GM18519 (cell line): ENCODE measurements around the gene PPP1R13L.
"Not testable (repeated sequence)": the region's sequence is repeated elsewhere in the genome, so short reads cannot be mapped to it uniquely, and the experiment has no call there.

ENCODE experiments used
- ATAC-seq: cut with Tn5 transposase; IDR thresholded peaks from one replicate; pipeline ENCODE4 v1.9.1; 2021; ENCODE audit warnings: mild to moderate bottlenecking, moderate library complexity; ENCODE audit not compliant: unreplicated experiment, low FRiP score

PPP1R13L gene

GRCh38 chr19:45408121-45408520 lies 3.3 kb upstream of the PPP1R13L start:
- no peak for ATAC-seq

- not testable (repeated sequence) for ATAC-seq
These were observed 2.7 kb upstream of the PPP1R13L start for GRCh38 chr19:45407585-45407984.

DNA sequence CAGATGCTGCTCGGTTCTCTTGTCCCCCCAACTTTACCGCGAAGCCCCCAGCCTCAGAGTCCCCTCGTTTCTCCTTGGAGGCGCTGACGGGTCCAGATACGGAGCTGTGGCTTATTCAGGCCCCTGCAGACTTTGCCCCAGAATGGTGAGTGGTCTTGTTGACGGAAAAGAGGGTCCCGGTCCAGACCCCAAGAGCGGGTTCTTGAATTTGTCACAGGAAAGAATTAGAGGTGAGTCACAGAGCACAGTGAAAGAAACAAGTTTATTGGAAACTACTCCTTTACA lies 2.2 kb upstream of the PPP1R13L start:
- ATAC-seq: no peak

GRCh38 chr19:45406226-45407090 lies 1.6 kb upstream of the PPP1R13L start, which contains the start of gene POLR1G:
TSS of gene POLR1G (plus strand) at chr19:45406644. CDS start at chr19:45406697, 53 bp downstream.
- ATAC-seq: peak; percentile 40

GRCh38 chr19:45405435-45406225 lies 761 bp upstream of the PPP1R13L start:
- ATAC-seq: peak; percentile 27

- no peak for ATAC-seq
These were observed 900 bp downstream of the PPP1R13L start for GRCh38 chr19:45403781-45404556.

- no peak for ATAC-seq
These were observed 1.6 kb downstream of the PPP1R13L start for GRCh38 chr19:45403272-45403671.

- no peak for ATAC-seq
These were observed 2.4 kb downstream of the PPP1R13L start for GRCh38 chr19:45402298-45403061.

- ATAC-seq: no peak
These were observed 3.1 kb downstream of the PPP1R13L start for GRCh38 chr19:45401815-45402214.

DNA sequence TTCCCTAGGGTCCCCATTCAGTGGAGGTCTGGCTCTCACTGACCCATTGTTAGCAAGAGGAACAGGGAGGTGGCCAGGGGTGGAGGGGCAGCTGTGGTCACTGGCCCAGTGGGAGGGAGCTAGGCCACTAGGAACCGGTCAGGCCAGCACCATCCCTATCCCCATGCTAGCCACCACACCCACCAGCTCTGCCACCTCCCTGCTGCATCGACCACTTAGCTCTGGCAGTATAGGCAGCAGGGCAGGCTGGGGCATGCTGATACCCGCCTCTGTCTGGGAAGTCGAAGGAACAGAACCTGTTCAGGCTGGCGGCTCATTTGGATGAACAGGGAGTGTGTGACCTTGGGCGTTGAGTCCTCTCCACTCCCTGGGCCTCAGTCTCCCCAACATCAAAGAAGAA lies 4.7 kb downstream of the PPP1R13L start:
- no peak for ATAC-seq

GRCh38 chr19:45395821-45396617 lies 8.8 kb downstream of the PPP1R13L start:
- ATAC-seq: no peak

DNA sequence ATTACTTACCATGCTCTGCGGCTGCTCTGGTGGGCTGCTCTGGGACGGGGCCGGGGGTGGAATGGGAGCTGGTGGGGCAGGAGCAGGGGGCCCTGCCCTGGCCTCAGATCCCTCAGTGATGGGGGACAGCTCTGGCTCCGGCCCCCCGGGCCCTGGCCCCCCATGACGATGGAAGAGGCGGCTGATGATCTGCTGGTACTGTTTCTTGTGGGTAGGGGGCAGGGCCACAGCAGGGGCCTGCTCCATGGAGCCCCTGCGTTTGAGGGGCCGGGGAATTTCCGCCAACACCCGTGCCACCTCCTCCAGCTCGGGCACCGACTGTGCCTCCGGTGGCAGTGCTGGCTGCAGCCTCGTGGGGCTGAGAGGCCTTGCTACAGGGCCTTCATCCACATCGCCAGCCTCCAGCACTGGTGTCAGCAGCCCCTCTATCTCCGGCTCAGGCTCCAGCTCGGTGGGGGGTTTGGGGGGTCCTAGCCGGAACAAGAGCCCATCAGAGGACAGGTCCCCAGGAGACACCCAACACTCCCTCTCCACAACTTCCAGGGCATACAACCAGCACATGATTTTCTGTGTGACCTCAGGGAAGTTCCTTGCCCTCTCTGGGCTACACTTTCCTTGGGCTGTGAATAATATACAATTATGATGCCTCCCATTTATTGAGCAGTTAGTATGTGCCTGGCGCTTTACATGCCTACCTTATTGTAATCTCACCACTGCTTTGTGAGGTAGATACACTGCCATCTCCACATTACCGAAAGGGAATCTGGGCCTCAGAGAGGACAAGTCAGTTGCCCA lies 12.8 kb downstream of the PPP1R13L start:
- no peak for ATAC-seq

DNA sequence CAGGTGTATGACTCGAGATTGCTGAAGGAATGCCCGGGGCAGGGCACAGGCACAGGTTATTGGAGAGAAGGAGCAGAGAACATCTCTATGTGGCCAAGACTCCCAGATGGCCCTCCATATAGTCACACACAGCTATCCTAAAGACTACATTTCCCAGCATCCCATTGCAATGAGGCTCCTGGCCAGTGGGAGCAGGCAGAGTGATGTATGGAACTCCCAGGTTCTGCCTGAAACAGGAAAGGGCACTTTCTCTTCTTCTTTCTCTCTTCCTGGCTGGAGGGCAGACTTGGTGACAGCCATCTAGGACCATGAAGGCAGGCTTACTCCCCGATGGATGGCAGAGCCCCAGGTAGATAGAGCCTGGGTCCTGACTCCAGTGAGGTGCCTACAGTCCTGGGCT lies 13.5 kb downstream of the PPP1R13L start:
- ATAC-seq: no peak

- no peak for ATAC-seq
These were observed 19.3 kb downstream of the PPP1R13L start for GRCh38 chr19:45385392-45386221.

DNA sequence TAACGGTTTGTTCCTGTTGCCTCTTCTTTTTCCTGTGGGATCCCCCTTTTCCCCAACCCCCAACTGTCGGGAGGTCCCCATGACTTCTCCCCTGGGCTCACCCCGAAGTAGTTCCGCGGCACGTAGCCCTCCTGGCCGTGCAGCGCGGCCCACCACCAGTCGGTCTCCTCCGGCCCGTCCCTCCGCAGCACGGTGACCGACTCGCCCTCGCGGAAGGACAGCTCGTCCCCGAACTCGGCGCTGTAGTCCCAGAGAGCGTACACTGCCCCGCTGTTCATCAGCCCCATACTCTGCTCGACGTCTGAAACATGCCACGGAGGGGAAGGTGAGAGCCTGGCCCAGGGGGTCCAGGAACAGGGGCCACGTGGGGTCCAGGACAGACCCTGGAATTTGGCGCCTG lies 22.4 kb downstream of the PPP1R13L start:
- ATAC-seq: no peak

- no peak for ATAC-seq
These were observed 24.8 kb downstream of the PPP1R13L start for GRCh38 chr19:45380107-45380506.

DNA sequence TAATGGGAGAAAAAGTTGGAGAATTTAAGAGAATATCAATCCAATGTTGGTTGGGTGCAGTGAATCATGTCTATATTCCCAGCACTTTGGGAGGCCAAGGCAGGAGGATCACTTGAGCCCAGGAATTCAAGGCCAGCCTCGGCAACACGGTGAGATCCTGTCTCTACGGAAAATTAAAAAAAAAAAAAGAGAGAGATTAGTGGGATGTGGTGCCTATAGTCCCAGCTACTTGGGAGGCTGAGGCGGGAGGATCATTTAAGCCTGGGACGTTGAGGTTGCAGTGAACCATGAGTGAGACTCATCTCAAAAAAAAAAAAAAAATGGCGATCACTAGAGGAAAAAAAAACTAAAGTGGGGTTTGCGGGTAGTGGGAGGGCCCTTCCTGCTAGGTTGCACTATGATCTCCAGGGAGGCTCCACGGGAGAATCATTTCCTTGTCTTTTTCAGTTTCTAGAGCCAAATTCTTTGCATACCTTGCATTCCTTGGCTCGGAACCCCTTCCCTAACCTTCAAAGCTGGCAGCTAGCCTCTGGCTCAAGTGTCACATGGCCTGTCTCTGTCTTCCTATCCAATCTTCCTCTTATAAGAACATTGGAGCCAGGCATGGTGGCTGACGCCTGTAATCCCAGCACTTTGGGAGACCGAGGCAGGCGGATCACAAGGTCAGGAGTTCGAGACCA lies 28.7 kb downstream of the PPP1R13L start:
- no peak for ATAC-seq
